HG03108 (cell line): ENCODE data around the gene KAT8.
"Not testable (repeated sequence)": the region's sequence is repeated elsewhere in the genome, so short reads cannot be mapped to it uniquely, and the experiment has no call there.

Experiments used
- ATAC-seq: cut with Tn5 transposase; IDR thresholded peaks from one replicate; pipeline ENCODE4 v1.9.1; 2021; ENCODE audit warnings: moderate library complexity; ENCODE audit not compliant: unreplicated experiment

Gene KAT8

DNA sequence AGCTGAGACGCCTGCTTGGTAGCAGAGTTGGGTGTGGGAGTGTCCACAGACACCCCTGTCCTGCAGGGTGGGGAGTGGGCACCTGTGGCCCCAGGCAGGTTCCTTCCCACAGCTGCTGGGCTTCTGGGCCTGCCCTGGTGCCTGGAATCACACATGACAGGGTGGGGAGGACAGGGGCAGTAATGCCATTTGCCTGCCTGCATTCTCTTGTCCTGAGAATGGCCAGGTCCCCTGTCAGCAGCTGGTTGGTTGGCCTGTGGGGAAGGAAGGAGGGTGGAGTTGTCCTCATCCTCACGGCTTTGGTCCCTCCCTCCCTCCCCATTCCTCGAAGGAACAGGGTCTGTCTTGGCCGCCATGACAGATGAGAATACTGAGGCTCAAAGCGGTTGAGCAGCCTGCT, 33.9 kb upstream of the KAT8 start:
- no peak for ATAC-seq

DNA sequence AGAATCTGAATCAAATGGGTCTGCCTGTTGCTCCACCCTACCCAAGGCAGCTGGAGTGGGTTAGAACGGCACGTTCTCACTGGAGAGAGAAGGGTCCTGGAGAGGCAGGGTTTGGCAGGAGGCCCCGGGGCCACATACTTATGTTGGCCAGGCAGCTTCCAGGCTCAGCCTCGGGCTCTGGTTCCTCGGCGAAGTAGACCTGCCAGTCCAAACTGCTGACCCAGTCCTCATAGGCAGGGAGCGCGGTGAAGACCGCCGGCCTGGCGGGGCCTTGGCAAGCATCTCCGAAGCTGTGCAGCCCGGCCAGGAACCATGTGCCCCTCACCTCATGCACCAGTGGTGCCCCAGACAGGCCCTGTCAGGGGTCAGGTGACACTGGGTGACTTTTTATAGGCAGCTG, 33.5 kb upstream of the KAT8 start:
- ATAC-seq: no peak

DNA sequence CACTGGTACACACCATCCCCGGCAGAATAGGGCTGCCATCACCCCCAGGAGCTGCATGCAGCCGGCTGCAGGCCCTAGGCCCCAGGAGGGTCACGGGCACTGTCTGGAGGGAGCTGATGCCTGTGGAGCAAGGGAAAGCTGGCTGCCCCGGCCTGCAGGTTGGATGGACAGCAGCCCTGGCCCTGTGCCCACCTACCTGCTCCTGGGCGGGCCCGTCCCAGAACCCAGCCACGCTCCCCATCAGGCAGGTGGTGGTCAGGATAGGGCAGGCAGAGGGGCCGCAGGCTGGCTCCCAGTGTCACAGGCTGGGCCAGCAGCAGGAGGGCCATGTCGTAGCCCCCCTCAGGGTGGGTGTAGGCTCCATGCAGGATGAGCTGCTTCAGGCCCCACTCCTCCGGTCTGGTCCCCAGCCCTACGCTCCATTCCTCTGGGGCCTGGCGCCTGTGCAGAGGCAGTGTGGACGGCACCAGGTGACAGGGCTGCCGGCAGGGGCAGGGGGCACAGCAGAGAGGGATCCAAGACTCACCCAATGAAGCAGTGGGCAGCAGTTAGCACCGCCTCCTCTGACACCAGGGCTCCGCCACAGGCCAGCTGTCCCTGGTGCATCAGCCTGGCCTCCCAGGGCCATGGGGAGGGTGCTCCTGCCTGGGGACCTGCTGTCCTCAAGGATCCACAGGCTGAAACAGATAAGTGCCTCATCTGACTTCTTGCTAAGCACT, 32.7 kb upstream of the KAT8 start:
- no peak for ATAC-seq

DNA sequence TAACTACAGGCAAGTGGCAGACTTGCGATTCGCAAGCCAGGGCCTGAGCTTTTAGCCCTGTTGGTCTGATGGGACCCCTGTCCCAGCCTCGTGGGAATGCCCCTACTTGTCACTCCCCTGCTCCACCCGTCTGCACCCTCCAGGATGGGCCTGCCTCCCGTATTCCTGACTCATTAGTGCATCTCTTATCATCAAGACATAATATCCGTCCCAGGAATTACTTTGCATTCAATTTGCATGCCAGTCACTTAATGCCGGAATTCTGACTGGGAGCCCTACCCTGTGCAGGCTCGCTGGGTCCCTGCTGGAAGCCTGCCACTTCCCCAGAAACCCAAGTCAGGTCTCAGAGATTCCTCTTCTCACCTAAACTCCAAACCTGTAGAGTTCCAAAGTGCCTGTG, 32.1 kb upstream of the KAT8 start:
- no peak for ATAC-seq

DNA sequence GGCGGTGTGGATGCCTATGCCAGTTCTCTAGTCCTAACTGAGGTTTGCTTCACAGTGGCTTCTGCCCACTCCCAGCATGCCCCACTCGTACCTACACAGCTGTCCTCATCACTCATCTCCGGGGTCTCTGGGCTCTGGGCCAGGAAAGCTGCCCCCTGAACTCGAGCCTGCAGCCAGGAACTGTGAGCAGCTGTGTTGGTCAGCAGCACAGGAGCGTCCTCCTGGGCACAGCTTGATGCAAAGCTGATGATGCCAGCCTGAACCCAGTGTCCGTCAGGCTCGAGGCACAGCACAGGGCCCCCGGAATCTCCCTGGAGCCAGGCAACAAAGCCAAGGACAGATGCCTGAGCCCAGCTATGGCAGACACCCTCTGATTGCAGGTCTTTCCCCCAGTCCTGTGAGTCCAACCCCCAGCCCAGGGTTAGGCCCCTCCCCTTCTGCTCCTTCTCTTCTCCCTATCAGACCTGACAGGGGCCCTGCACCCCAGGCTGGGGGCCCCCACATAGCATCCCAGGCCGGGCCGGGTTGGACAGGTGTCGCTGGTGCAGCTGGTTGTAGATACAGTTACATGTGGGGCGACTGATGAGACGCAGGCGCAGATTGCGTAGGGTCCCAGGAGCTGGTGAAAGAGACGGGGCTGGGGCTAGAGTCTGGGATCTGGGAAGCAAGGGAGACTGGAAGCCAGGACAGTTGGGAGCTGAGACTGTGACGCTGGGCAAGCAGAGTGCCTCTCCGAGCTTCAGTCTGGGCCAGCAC, 31.4 kb upstream of the KAT8 start:
- ATAC-seq: no peak

DNA sequence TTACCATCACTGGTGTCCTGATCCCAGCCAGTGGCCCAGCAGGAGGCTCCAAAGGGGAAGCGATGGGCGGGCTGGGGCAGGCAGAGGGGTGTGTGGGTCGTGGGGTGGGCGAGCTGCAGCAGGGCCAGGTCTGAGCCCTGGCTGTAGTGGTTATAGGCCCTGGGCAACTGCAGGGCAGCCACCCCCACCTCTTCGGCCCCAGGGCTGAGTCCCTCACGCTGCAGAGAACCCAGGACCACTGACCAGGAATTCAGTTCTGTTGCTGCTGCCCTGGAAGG, 30.9 kb upstream of the KAT8 start:
- no peak for ATAC-seq

DNA sequence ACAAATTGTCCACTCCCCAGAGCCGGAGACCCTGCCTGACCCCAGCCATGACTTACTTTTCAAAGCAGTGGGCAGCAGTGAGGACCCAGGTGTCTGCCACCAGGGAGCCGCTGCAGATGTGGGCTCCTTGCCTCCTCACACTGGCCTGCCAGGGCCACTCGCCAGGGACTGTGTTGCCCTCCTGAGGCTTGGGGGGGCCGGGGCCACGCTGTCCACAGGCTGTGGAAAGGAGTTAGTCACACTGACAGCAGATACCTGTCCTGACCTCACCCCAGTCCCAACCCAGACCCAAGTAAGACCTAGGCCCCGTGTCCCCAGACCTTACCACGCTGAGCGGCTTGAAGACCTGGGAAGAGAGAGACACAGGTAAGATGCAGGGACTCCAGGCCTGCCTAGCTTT, 30.0 kb upstream of the KAT8 start:
- ATAC-seq: no peak

DNA sequence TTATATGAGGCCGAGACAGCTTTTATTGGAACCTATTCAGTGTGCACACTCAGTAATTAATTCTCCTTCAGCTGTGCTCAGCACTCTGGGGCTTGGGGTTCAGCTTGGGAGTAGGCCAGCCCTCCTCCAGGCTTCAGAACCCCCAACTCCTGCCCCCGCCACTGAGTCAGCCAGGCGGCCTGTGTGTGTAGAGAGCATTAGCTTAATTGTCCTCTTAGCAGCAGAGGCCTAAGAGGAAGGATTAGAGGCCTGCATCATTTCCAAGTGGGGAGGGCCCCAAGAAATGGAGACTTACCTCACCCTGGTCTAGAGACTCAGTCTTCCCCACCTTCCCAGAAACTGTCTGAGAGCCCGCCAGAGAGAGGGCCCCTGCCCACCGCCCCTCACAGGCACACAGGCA, 29.5 kb upstream of the KAT8 start:
- ATAC-seq: no peak

DNA sequence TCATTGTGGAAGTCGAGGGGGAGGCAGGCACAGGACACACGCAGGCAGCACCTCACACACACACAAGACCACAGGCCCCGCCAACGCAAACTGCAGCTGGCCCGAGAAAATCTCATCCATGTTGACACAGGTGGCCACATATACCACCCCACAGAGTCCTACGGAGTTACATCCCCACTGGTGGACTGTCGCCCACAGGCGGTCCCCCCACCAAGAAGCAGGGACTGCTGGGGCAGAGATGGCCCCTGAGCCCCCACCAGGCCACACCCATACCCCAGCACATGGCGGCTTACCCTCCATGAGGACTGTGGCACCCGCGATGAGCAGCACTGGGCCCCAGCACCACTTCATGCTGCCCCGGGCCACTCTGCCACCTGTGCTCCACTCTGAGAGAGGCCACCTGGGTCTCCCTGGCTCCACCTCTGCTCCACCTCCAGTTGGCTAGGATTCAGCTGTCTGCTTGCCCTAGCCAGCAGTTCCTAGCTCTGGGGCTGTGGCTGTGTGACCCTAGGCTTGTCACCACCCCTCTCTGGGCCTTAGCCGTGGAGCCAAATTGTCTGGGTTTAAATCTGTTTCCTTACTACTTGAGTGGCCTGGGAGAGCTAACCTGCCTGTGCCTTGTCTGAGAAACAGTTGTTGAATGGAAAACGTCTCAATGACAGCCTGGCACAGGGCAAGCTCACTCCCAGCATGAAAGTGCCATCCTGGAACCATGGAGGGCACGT, 28.8 kb upstream of the KAT8 start, which contains the start of gene PRSS53:
Gene PRSS53, minus strand, starts transcription at position 485 of the 725 bp plus-strand sequence. Its CDS starts 134 bp downstream, at position 351.
- no peak for ATAC-seq

DNA sequence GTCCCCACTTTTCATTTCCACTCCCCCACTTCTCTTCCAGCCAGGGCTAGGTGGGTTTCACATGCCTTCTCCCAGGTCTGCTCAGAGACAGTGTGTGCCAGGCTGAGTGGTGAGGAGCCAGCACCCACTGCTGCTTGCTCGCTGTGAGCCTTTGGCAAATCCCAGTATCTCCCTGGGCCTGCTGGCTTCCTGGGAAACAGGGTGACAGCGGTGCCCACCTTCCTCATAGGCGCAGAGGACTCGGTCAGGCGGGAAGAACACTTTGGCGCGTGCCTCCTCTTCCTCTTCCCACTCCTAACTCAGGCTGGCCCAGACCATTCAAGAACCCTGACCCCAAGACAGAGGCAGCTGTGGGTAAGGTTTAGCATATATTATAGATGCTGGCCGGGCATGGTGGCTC, 28.3 kb upstream of the KAT8 start:
- no peak for ATAC-seq

DNA sequence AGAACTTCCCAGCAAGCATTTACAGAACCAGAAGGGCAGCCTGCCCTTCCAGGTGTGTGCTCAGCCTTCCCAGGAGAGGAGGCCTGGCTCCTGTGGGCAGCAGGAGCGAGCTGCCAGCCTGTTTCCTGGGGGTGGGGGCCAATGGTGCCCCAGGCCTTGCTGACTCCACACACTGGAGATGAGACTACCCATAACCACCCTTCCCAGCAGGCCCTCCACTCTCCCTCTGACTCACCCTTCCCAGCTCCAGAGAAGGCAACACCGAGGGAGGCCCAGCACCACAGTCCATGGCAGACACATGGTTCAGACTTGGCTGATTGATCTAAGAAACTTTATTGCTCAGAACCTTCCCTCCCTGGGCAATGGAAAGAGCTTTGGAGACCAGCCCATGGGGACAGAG, 26.9 kb upstream of the KAT8 start:
- ATAC-seq: no peak

DNA sequence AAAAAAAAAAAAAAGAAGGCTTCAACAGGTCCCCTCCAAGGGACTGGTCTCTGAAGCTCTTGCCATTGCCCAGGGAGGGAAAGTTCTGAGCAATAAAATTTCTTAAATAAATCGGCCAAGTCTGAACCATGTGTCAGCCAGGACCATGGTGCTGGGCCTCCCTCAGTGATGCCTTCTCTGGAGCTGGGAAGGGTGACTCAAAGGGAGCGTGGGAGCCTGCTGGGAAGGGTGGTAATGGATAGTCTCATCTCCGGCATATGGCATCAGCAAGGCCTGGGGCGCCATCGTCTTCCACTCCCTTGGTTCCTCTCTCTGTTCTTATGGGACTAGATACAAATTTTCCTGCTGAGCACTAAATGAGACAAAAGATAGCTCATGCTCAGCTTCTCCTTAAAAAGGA, 25.1 kb upstream of the KAT8 start:
- ATAC-seq: no peak

DNA sequence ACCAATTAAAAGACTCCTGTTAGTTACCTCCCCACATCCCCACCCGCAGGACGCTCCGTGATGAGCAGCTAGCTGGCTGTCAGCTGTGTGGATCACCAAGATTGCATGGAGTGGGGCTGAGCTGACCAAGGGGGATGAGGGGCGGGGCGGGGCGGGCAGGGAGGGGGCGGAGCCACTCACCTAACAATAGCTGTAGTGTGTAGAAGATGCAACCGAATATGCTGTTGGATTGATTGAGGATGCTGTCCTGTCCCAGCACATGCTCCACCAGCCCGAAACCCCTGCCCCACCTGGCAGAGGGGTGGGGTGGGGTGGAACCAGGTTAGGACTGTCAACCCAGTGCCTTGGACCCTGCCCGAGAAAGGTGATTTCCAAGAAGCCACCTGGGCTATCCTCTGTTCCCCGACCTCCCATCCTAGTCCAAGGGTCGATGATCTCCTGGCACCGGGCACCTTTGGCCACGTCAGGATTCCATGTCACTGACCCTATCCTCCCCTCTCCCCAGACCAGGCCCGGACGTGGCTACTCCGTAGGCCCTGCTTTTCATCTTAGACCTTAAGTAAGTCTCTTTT, 24.2 kb upstream of the KAT8 start:
- no peak for ATAC-seq

DNA sequence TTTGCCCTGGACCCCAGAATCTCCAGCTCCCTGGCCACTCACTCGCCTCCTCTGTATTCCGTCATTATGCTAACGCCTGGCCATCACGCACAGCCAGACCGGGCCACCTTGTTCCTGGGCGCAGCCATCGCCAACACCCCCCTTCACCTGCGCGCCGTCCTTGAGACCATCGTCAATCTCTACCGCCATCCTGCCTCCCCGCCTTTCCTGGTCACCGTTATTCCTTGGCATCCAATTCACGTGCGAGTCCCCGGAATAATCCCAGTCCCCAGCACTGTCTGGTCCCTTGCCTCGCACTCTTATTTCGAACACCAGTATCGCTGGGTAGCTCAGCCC, 23.4 kb upstream of the KAT8 start:
- no peak for ATAC-seq

DNA sequence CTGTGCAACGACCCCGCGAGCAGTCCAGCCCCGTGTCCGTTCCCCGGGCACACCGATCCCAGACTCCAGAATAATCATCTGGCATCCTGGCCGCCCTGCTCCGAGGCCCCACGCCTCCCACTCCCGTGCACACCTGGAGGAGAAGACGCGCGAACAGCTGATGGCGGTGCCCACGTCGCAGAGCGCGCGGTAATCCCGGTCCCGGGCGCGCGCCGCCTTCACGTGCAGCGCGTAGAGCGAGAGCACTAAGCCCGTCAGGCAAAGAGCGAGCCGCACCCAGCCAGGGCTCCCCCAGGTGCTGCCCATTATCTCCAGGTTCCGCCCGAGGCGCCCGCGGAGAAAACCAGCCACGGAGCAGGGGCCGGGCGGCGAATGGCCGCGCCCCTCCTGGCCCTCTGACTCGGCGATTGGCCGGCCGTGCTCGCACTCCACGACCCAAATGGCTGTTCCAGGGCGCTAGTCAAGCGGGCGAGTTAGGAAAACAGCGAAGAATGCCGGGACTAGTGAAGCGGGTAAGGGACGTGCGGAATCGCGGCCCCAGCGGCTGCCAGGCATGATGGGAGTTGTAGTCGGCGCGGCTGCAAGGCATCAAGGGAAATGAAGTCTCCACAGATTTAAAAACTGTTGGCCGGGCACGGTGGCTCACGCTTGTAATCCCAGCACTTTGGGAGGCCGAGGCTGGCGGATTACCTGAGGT, 22.9 kb upstream of the KAT8 start, which contains the start of gene VKORC1:
Gene VKORC1, minus strand, starts transcription at position 374 of the 697 bp plus-strand sequence. Its CDS starts 68 bp downstream, at position 306.
- peak; percentile 83 for ATAC-seq

DNA sequence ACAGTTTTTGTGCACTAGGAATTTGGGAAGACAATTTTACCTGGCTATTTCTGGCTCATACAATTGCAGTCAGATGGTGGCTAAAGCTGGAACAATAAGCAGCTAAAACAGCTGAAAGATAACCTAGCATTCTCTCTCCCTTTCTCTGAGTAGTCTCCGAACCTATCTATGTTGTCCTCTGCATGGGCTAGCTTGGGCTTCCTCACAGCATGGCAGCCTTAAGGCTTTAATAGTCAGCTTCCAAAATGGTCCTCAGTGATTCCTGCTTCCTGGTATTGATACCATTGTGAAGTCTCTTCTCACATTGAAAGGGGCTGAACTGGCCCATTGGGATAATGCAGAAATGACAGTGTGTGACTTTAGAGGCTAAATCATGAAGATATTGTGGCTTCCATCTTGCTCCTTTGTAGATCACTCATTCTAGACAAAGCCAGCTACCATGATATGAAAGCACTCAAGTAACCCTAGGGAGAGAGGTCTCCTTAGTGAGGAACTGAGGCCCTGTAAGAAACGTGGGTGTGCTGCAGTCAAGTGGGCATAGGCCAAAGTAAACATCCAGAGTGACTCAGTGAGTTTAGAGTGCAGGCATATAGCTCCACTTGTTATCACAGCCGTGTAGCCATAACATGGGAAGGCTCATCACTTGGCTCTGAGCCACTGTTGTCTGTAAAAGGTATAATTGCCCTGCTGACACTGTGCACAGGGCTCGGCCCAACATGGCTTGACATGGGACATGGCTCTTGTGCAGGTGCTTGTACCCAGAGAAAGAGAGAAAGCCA, 17.4 kb upstream of the KAT8 start:
- ATAC-seq: no peak

DNA sequence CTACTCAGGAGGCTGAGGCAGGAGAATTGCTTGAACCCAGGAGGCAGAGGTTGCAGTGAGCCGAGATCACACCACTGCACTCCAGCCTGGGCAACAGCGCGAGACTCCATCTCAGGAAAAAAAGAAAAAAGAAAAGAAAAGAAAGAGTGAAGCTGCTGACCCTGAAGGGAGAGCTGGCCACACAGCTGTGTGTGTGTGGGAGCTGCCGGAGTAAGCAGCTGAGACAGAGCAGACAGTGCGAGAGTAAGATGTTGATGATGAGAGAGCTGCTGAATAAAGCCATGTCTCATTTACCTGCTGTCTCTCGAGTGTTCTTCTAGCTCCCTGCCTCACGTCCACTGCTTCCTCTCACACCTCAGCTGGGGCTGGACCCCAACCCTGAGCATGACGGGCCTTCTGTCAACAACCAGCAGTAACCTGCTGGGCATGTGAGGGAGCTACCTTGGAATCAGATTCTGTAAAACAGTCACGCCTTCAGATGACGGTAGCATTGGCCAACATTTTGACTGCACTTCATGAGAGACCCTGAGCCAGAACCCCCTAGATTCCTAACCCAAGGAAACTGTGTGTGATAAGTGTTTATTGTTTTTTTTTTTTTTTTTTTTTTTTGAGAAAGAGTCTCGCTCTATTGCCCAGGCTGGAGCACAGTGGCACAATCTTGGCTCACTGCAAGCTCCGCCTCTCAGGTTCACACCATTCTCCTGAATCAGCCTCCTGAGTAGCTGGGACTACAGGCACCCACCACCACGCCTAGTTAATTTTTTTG, 16.4 kb upstream of the KAT8 start:
- not testable (repeated sequence) for ATAC-seq

DNA sequence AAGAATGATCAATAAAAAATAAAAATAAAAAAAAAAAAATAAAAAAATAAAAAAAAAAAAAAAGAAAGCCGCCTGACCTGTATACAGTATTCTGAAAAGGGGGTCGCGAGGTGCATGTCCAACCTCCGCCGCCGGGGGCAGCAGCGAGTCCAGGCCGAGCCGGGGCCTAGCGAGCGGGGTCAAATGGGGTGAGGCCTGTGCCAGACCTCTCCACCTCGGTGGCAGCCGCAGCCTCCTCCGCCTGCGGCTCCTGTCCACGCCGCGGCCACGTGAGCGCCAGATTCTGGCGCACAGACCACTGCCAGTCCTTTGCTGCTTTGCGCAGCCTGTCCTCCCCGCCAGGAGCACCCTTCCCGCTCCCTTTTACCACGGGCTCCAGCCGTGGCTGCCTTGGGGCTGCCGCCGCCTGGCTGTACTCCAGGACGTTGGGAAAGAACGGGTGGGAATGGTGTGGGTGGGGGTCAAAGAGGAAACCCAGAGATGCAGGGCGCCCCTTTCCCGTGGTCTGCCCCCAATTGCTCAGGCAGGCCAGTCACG, 11.7 kb upstream of the KAT8 start:
- no peak for ATAC-seq
